Ammon's horn (tissue), 1 donor: Measurements from ENCODE around the gene PRSS1.
"Not testable (repeated sequence)": the region's sequence is repeated elsewhere in the genome, so short reads cannot be mapped to it uniquely, and the experiment has no call there.

ENCODE experiments used
- DNase-seq: peaks from one replicate; pipeline ENCODE4 v3.0.0-alpha.2; 2016; ENCODE audit warnings: low spot score

The PRSS1 gene

DNA sequence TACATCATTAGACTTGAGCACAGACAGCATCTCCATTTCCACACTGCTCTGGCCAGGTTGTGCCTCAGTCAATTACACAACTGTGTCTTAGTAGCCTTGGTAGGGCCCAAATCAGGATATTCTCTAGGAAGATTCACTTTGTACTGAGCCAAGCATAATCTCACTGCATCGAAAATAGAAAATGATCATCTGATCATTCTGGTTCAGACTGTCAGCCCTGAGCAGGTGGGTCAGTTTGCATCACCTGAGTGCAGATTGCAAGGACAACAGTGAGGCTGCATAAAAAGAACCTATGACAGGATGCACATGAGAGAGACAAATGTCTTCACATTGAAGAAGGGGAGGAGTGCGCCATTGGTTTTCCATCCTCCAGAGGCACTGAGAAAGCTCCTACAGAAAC, 862 bp upstream of the PRSS1 start:
- DNase-seq: not testable (repeated sequence)

DNA sequence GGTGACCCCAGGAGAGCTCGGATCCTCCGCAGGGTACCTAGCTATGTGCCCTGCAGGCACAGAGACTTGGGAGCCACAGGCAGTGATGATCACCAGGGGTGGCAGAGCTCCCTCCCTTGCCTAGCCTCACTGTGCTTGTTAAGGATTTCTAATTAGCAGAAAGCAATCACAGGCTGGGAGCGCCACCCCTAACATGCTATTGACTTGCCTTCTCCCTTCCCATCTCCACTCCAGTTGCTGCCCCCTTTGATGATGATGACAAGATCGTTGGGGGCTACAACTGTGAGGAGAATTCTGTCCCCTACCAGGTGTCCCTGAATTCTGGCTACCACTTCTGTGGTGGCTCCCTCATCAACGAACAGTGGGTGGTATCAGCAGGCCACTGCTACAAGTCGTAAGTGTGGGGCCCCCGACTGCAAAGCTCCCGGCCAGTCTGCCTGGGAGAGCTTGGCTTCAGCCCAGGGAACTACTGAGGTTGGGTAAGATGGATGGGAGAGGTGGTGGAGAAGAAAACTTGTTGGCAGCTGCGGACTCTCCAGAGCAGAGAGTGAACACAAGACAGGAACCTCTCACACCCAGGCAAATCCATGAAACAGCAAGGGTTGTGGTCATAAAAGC, 1.2 kb downstream of the PRSS1 start:
- no peak for DNase-seq

DNA sequence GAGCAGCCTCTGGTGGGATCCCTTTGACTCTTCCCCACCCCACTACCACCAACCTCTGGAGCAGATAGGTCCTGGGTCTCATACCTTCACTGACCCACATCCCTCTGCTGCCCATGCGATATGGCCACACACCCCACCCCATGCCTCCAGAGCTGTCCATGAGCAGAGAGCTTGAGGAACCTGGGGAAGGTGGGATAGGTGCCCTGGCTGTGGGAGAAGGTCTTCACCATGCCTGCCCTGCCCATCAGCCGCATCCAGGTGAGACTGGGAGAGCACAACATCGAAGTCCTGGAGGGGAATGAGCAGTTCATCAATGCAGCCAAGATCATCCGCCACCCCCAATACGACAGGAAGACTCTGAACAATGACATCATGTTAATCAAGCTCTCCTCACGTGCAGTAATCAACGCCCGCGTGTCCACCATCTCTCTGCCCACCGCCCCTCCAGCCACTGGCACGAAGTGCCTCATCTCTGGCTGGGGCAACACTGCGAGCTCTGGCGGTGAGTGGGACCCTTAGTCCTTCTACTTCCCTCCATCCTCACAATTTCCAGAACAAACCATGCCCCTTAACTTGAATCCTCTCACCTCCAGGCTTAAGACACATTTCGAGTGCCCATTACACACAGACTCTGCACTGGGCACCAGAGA, 2.4 kb downstream of the PRSS1 start:
- not testable (repeated sequence) for DNase-seq

DNA sequence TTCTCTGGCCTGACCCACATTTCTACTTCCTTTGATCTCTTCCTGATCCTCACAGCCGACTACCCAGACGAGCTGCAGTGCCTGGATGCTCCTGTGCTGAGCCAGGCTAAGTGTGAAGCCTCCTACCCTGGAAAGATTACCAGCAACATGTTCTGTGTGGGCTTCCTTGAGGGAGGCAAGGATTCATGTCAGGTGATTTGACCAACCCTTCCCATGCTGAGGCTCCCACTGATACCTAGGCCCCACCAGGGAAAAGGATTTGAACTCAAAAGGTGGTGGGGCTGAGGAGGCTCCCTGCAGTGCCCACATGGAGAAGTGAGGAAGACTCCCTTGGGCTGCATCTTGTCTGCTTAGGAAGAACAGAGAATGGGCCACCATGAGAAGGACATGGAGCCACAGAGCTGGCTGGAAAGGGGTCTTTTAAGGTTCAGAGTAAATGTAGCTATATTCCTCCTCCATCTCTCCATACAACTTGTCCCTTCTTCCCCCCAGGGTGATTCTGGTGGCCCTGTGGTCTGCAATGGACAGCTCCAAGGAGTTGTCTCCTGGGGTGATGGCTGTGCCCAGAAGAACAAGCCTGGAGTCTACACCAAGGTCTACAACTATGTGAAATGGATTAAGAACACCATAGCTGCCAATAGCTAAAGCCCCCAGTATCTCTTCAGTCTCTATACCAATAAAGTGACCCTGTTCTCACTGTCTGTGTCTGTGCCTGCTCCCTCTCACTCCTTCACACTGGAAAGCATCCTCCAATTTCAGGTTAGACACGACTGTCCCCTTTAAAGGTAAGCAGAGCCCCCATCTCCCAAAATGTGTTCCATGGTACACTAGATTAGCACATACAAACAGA, 3.3 kb downstream of the PRSS1 start:
- DNase-seq: no peak

DNA sequence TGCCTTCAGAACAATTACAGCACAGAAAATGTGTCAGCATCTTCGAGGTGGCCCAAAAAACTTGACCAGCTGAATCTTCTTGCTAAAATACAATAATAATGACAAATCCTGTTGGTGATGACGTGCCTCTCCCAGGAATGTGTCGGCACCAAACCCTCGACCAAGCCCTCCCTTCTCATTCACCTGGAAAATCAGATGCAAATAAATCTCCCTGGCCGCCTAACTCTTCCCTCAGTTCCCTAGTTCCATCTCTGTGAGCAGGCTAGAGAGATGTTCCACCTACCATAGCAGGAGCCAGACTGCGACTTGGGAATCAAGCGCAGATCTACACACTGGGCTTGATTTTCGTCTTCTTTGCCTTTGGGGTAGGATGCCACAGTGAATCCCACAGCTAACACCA, 4.1 kb downstream of the PRSS1 start:
- no peak for DNase-seq

DNA sequence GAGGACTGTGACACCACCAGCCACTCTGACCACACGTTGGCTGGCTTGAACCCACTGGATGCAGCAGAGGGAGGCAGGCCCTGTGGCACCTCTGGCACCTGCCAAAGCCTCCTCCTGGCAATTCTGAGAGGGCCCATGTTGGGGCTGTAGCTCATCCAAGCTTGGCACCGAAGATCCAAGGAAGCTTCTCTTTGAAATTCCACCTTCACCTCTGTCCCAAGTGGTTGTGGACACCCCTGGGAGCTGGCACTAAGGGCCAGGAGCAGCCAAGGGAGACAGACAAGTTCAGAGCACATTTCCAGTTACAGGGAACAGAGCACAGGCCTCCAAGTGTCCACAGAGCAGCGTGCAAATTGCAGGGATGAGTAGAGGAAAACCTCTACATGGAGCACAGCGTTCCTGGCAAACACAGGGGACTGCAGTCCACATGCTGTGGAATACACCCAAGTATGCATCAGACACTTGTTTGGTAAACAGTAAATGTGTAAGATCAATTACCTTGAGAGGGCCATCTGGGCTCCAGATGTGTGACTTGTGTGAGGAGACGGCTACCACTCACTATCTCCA, 4.7 kb downstream of the PRSS1 start:
- not testable (repeated sequence) for DNase-seq

DNA sequence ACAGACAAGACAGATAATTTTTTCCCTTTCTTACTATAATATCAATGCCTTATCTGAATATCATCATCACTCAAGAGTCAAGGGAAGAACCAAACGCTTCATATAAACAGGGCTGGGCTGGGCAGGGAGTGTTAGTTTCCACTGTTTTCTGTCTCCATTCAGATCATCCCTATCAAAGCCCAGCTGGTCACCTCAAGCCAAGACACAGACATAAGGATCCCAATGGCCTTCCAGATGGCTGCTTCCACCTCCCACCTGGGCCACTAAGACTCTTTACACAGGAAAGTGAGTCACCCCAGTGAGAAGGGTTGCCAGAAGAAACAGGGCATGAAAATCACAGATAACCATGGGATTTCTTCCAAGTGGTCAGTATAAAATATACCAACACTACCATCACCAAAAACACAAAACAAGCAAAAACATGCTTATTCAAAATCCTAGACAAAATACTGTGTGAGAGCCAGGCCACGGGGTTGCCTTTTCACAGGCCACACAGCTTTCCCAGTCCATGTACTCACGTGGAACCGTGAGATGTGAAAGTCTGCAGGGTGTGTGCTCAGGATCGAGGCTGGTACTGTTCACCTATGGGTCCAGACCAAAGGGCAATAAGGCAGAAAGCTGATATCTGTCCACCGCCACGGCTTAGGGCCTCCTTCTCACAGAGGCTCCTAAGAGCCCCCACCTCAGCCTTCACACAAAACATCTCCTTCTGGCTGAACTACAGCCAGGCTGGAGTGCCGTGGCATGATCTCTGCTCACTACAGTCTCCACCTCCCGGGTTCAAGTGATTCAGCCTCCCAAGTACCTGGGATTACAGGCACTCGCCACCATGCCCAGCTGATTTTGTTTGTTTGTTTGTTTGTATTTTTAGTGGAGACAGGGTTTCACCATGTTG, 5.7 kb downstream of the PRSS1 start:
- DNase-seq: no peak

DNA sequence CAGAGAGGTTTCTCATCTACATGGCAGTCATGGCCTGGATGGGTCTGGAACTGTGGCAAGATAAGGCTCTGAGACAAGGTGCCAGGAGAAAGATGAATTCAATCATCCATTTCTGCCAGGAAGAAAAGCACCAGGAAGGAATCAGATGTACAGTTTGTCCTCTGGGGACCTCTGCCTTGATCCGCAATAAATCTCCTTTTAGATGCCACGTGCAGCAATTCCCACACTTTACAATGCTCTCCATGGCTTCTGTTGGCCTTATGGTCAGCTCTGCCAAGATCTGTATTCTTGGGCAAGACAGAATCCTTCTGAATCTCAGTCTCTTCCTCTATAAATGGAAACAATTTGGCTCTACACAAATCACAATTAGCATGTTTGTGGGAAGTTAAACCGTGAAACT, 9.0 kb downstream of the PRSS1 start:
- not testable (repeated sequence) for DNase-seq

DNA sequence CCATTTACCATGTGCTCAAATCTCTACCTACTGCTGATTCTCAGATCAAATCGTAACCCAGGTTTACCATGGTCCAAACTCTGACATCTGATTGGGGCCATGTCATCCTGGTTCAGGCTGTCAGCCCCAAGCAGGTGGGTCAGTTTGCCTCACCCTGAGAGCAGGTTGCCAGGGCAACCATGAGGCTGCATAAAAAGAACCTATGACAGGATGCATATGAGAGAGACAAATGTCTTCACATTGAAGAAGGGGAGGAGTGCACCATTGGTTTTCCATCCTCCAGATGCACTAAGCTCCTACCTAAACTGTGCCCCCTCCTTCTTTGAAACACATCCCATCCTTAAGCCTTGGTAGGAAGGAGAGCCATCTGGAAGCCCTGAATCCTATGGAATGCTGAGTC, 10.2 kb downstream of the PRSS1 start:
- DNase-seq: no peak

DNA sequence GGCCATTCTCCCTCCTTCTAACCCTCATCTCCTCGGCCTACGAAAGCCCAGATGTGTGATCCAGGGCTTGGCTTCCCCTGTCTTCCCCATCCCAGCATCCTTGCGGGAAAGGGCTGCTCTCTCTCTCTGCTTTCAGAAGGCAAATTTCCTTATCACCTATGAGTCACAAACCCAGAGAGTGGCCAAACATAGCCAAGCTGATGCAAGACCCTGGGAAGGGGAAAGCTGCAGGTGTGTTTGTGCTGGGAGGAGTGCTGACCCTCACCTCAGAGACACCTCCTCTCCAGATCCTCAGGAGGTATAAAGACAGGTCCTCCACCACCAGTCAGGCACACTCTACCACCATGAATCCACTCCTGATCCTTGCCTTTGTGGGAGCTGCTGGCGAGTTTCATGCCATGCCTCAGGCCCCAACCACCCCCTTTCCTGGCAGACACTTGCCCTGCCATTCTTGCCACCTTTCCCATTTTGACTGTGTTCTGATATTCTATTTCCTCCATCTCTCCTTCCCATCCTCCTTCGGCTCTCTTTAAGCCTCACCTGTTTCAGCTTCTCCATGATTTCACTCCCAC, 10.9 kb downstream of the PRSS1 start:
- no peak for DNase-seq

DNA sequence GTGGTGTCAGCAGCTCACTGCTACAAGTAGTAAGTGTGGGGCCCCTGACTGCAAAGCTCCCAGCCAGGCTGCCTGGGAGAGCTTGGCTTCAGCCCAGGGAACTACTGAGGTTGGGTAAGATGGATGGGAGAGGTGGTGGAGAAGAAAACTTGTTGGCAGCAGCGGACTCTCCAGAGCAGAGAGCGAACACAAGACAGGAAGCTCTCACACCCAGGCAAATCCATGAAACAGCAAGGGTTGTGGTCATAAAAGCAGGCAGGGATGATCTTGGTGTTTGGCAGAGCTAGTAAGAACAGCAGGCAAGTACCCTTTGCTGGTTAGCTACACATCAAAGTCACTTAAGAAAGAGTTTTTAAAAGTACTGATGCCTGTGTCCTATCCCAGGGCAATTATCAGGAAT, 12.3 kb downstream of the PRSS1 start:
- DNase-seq: not testable (repeated sequence)

DNA sequence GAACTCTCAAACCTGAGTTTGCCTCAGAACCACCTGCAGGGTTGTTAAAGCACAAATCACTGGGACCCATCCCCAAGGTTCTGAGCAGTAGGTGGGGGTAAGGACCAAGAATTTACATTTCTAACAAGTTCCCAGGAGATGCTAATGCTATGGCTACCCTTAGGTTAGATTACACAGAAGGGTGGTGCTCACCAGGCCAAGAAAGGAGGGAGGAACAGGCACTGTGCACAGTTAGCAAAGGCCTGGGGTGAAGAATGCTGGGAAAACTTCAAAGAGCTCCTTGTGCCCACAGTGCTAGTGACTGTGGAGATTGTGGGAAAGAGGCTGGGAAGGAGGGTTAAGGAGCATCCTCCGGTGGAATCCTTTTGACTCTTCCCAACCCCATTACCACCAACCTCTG, 12.8 kb downstream of the PRSS1 start:
- no peak for DNase-seq

DNA sequence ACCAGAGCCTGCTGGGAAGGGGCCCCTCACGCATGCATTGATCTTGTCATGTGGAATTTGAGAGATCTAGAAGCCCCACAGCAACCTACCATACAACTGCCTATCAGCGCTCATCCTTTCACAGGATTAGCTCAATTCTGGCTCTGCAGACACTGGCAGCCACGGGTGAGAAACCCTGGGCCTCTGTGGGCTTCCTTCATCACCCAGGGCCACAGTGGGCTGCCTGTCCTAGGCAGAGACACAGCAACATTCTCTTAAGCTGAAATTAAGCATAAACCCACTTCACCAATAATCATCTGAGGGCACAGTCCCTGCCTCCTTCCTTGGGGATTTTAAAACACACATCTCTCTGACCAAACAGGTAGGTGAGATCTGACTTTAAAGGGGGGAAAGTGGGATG, 18.2 kb downstream of the PRSS1 start:
- no peak for DNase-seq

DNA sequence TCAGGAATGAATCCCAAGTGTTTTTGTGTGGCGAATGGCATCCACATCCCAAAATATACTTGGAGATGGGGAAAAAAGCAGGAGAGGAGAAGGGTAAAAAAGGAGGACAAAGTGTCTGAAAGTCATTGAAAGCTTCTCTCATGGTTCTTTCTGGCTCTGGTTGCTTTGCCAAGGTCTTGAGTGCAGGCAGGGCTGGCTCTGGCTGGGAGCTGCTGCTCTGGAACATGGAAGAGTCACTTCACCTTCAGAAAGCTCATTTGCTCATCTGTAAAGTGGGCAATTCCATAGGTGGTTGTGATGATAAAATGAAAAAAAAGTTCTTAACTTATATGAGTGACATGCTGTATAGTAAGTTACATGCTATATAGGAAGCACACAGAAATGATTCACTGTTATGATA, 18.6 kb downstream of the PRSS1 start:
- DNase-seq: no peak

DNA sequence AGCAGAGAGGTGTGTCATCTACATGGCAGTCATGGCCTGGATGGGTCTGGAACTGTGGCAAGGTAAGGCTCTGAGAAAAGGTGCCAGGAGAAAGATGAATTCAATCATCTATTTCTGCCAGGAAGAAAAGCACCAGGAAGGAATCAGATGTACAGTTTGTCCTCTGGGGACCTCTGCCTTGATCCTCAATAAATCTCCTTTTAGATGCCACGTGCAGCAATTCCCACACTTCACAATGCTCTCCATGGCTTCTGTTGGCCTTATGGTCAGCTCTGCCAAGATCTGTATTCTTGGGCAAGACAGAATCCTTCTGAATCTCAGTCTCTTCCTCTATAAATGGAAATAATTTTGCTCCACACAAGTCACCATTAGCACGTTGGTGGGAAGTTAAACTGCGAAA, 19.6 kb downstream of the PRSS1 start:
- not testable (repeated sequence) for DNase-seq

DNA sequence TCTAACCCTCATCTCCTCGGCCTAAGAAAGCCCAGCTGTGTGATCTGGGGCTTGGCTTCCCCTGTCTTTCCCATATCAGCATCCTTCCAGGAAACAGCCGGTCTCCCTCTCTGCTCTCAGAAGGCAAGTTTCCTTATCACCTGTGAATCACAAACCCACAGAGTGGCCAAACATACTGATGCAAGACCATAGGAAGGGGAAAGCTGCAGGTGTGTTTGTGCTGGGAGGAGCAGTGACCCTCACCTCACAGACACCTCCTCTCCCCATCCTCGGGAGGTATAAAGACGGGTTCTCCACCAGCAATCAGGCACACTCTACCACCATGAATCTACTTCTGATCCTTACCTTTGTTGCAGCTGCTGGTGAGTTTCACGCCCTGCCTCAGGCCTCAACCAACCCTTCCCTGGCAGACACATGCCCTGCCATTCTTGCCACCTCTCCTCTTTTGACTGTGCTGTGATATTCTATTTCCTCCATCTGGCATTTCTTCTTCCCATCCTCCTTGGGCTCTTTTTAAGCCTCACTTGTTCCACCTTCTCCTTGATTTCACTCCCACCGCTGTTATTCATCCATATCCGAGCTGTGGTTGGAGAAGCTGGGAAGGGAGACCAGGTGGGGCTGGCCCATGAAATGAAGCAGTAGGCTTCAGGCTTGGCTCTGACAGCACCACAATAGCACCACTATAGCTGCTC, 21.5 kb downstream of the PRSS1 start, which contains the start of gene PRSS2:
Gene PRSS2, plus strand, starts transcription at position 310 of the 692 bp plus-strand sequence. Its CDS starts 13 bp downstream, at position 323.
- DNase-seq: no peak

DNA sequence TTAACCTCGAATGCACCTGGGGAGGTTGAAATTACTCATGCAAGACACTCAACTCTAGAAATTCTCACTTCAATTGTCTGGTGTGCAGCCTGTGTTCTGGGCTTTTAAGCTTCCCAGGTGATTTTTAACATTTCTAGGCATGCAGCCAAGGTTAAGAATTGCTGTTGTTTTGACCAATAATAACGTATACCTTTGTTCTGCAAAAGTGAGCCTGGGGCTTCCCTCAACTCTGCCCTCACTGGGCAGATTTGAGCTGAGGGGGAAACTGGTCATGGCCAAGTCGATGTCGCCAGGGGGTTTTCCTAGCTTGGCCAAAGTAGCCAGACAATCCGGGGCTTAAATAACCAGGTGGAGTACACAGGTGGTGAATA, 22.1 kb downstream of the PRSS1 start:
- DNase-seq: no peak

DNA sequence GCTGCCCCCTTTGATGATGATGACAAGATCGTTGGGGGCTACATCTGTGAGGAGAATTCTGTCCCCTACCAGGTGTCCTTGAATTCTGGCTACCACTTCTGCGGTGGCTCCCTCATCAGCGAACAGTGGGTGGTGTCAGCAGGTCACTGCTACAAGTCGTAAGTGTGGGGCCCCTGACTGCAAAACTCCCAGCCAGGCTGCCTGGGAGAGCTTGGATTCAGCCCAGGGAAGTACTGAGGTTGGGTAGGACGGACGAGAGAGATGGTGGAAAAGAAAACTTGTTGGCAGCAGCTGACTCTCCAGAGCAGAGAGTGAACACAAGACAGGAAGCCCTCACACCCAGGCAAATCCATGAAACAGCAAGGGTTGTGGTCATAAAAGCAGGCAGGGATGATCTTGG, 22.8 kb downstream of the PRSS1 start:
- DNase-seq: no peak

DNA sequence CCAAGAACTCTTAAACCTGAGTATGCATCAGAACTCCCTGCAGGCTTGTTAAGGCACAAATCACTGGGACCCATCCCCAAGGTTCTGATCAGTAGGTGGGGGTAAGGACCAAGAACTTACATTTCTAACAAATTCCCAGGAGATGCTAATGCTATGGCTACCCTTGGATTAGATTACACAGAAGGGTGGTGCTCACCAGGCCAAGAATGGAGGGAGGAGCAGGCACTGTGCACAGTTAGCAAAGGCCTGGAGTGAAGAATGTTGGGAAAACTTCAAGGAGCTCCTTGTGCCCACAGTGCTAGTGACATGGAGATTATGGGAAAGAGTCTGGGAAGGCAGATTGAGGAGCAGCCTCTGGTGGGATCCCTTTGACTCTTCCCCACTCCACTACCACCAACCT, 23.4 kb downstream of the PRSS1 start:
- no peak for DNase-seq

DNA sequence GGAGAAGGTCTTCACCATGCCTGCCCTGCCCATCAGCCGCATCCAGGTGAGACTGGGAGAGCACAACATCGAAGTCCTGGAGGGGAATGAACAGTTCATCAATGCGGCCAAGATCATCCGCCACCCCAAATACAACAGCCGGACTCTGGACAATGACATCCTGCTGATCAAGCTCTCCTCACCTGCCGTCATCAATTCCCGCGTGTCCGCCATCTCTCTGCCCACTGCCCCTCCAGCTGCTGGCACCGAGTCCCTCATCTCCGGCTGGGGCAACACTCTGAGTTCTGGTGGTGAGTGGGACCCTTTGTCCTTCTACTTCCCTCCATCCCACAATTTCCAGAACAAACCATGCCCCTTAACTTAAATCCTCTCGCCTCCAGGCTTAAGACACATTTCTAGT, 24.0 kb downstream of the PRSS1 start:
- DNase-seq: no peak
